ENCODE results near the gene TSPYL1. TPM values are rescaled to one million over a fixed set of nuclear protein-coding genes. Genes with fewer than 3 reads are reported as not detected.

The TSPYL1 gene
- total and polyA plus RNA-seq, 2 of the 8 experiments (the other 6 are each of a cell fraction or from before 2014, with no cell fraction given): 33.2 to 79.1 TPM

DNA sequence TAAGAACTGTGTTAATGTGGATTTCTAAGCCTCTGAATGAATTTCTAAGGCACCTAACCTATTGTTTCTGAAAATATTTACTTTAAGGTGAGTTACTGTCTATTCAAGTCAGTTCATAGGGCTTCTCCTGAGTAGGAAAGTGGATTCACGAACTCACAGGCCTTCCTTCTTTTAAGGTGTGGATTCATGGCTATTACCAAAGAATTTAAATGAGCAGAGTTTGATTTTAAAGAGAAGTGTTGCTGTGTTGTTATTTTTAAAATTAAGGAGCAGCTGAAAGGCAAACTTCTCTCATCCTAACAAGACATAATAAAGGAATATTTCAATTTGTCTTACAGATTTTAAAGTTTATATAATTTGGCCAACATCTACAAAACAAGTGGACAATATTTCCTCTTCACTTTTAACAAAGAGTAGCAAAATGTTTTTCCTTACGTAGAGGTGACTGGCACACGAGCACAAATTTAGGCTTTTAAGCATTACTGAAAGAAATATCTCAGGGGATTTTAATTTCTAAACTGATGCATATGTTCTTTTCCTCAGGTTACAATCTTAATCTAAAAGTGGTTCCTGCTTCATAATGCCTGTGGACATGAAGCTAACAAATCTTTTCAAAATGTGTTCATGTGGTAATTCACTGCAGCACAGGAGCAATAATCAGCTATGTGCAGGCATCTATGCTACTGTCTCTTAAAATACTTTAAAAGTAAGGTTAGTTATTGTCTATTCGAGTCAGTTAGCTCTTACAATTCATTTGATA is 25.3 kb downstream of the TSPYL1 start:
- Histone ChIP-seq H3K56ac (replicated peaks; ENCODE audit: insufficient read length, low read depth, low read length) (no peak overlapping the region), H3K23ac (ENCODE audit: insufficient read length) (no peak overlapping the region), H3K27ac (ENCODE audit: low read depth, low read length) (peak overlapping the region; percentile 74), H3K36me3 (ENCODE audit: control insufficient read depth in 2 of 4, insufficient read depth in 4 of 4, low read length in 3 of 4) (peaks cover 0 to 3% (median 0%) of the 10 kb centered on the region in 4 experiments; a peak in 1 of 8 replicates), H3K4me3 (ENCODE audit: extremely low read depth in 1 of 4, insufficient read depth in 2 of 4, low read depth in 3 of 4, low read length in 4 of 4) (peak overlapping the region; percentile 81 to 95 (median 88)), H2BK5ac (ENCODE audit: low read depth, low read length) (no peak overlapping the region), H4K8ac (ENCODE audit: extremely low read depth, insufficient read depth, low read length) (no peak overlapping the region), H2BK120ac (replicated peaks; ENCODE audit: low read depth, low read length) (no peak overlapping the region), H3K79me2 (ENCODE audit: control insufficient read depth in 1 of 2, insufficient read depth in 2 of 2, low read length in 2 of 2) (peaks cover 0 to 41% of the 10 kb centered on the region in 2 experiments; a peak in 2 of 4 replicates), H2BK15ac (ENCODE audit: low read length) (no peak overlapping the region; the same call in 1 of the 2 replicates), H2BK20ac (ENCODE audit: low read length) (no peak overlapping the region), H3K4ac (replicated peaks; ENCODE audit: insufficient read length, low read depth, low read length) (no peak overlapping the region), H3K14ac (ENCODE audit: insufficient read length) (no peak overlapping the region), H4K5ac (ENCODE audit: insufficient read length, low read depth, low read length) (peak overlapping the region; percentile 31), H2BK12ac (ENCODE audit: low read depth, low read length) (no peak overlapping the region), H3K4me1 (replicated peaks in 1 of 4; ENCODE audit: control insufficient read depth in 3 of 4, insufficient read depth in 4 of 4, low read length in 3 of 4) (peaks cover 7 to 21% (median 18%) of the 10 kb centered on the region in 4 experiments), H2AK5ac (ENCODE audit: low read depth, low read length) (no peak overlapping the region), H3K9ac (replicated peaks in 1 of 4; ENCODE audit: extremely low read depth in 1 of 4, low read depth in 3 of 4, low read length in 3 of 4) (peak overlapping the region; percentile 86 to 95 (median 90)), H3K79me1 (ENCODE audit: low read depth, low read length) (peaks cover 14% of the 10 kb centered on the region; the same call in 1 of the 2 replicates), H3K18ac (ENCODE audit: extremely low read depth, low read length) (no peak overlapping the region), H4K20me1 (replicated peaks in 1 of 2; ENCODE audit: control insufficient read depth in 1 of 2, insufficient read depth in 2 of 2, low read length in 2 of 2) (peaks cover 0 to 1% of the 10 kb centered on the region in 2 experiments), H3K27me3 (replicated peaks in 1 of 4; ENCODE audit: control insufficient read depth in 3 of 4, extremely low read depth in 1 of 4, insufficient read depth in 3 of 4, low read length in 3 of 4) (no peaks in the 10 kb centered on the region), H3K23me2 (ENCODE audit: low read depth, low read length) (peaks cover 9% of the 10 kb centered on the region; the same call in 1 of the 2 replicates), H2AFZ (ENCODE audit: low read length) (peak overlapping the region; percentile 45), H3K4me2 (ENCODE audit: insufficient read depth in 1 of 2, low read depth in 2 of 2, low read length in 2 of 2) (peak overlapping the region; percentile 81 to 91), H4K91ac (replicated peaks; ENCODE audit: insufficient read length, low read length) (no peak overlapping the region), H3K9me3 (ENCODE audit: insufficient read depth in 2 of 2, low read depth in 1 of 2, low read length in 1 of 2) (no peaks in the 10 kb centered on the region)
- WGBS, 2 experiments (ENCODE audit: extremely low coverage in 1 of 2, insufficient coverage in 1 of 2, insufficient read length in 1 of 2, insufficient replicate concordance in 2 of 2, low coverage in 1 of 2, low lambda C conversion rate in 2 of 2, missing lambda C conversion rate in 1 of 2): 54% methylated on average over 4 of the region's 4 CpGs; no CpG with 5 or more reads in 1 of the 2 experiments
- FAIRE-seq (no peak), DNase-seq (ENCODE audit: low read depth in 1 of 2, low spot score in 2 of 2) (no peak)
- POLR2A ChIA-PET (ENCODE audit: partially characterized antibody): interaction anchor here (0.7 to 5.7 kb wide), 13 partner anchors 9 to 428 kb away, joined by 3 to 47 read pairs (median 4); partner anchors contain the start of gene TSPYL1
- CTCF ChIA-PET (ENCODE audit: partially characterized antibody): interaction anchor here (0.6 to 1.9 kb wide), 7 partner anchors 13 to 358 kb away, joined by 3 to 6 read pairs (median 5); no protein-coding TSS in a partner anchor
- TF ChIP-seq RFX5 (IDR thresholded peaks at IDR 0.05; ENCODE audit: borderline replicate concordance, low read depth, low read length): no peak
- TF ChIP-seq TEAD4 (IDR thresholded peaks at IDR 0.05; ENCODE audit: low read depth, low read length): no peak

Data from H1 (cell line).